HepG2 (cell line): ENCODE measurements around the gene NEK5. TPM values are rescaled to one million over a fixed set of nuclear protein-coding genes. Genes with fewer than 3 reads are reported as not detected.

Source experiments
- ATF6 ChIP-seq: sonication (generic); formaldehyde crosslinking; conservative IDR thresholded peaks from 2 replicates; pipeline ENCODE4 v1.4.0; 2020; ENCODE audit warnings: missing genetic modification reagents
- BCL3 ChIP-seq: sonication (generic); formaldehyde crosslinking; IDR thresholded peaks from 2 replicates; pipeline ENCODE4 v1.5.1; 2020; ENCODE audit warnings: mild to moderate bottlenecking, missing genetic modification reagents, moderate library complexity
- GLI4 ChIP-seq: sonication (generic); formaldehyde crosslinking; IDR thresholded peaks from 2 replicates; pipeline ENCODE4 v1.5.1; 2020; ENCODE audit warnings: missing genetic modification reagents, mild to moderate bottlenecking, moderate library complexity, borderline replicate concordance
- KLF12 ChIP-seq: sonication (generic); formaldehyde crosslinking; IDR thresholded peaks from 2 replicates; pipeline ENCODE4 v1.4.0; 2020; ENCODE audit warnings: missing genetic modification reagents, borderline replicate concordance
- NFATC3 ChIP-seq: sonication (generic); formaldehyde crosslinking; IDR thresholded peaks from 2 replicates; pipeline ENCODE4 v1.5.1; 2020; ENCODE audit warnings: mild to moderate bottlenecking, missing genetic modification reagents
- NFYC ChIP-seq: IDR thresholded peaks from 2 replicates; pipeline ENCODE4 v1.6.1; 2016; ENCODE audit warnings: missing genetic modification reagents, missing compliant biosample characterization
- PAXIP1 ChIP-seq: sonication (generic); formaldehyde crosslinking; conservative IDR thresholded peaks from 2 replicates; pipeline ENCODE4 v1.4.0; 2020; ENCODE audit warnings: mild to moderate bottlenecking, missing genetic modification reagents, moderate library complexity
- SIX4 ChIP-seq: sonication (generic); formaldehyde crosslinking; IDR thresholded peaks from 2 replicates; pipeline ENCODE4 v1.4.0; 2020; ENCODE audit warnings: missing genetic modification reagents
- TEAD2 ChIP-seq: sonication (generic); formaldehyde crosslinking; IDR thresholded peaks from 2 replicates; pipeline ENCODE4 v1.9.0; 2021; ENCODE audit warnings: missing genetic modification reagents
- TFE3 ChIP-seq: IDR thresholded peaks from 2 replicates; pipeline ENCODE4 v1.6.1; 2016
- ZHX1 ChIP-seq: sonication (generic); formaldehyde crosslinking; IDR thresholded peaks from 2 replicates; pipeline ENCODE4 v1.8.1; 2022; ENCODE audit warnings: low read depth, mild to moderate bottlenecking, missing genetic modification reagents
- ZNF30 ChIP-seq: sonication (generic); formaldehyde crosslinking; IDR thresholded peaks from 2 replicates; pipeline ENCODE4 v1.5.0; 2020; ENCODE audit warnings: mild to moderate bottlenecking, missing genetic modification reagents
- ZNF317 ChIP-seq: sonication (generic); formaldehyde crosslinking; IDR thresholded peaks from 2 replicates; pipeline ENCODE4 v1.5.0; 2020; ENCODE audit warnings: mild to moderate bottlenecking, missing genetic modification reagents
- ZNF552 ChIP-seq: sonication (generic); formaldehyde crosslinking; IDR thresholded peaks from 2 replicates; pipeline ENCODE4 v1.9.0; 2022; ENCODE audit warnings: missing genetic modification reagents, mild to moderate bottlenecking, borderline replicate concordance
- ZNF879 ChIP-seq: sonication (generic); formaldehyde crosslinking; IDR thresholded peaks from 2 replicates; pipeline ENCODE4 v1.8.1; 2023; ENCODE audit warnings: missing genetic modification reagents
- ZSCAN31 ChIP-seq: sonication (generic); formaldehyde crosslinking; IDR thresholded peaks from 2 replicates; pipeline ENCODE4 v1.5.0; 2020; ENCODE audit warnings: low read depth, mild to moderate bottlenecking, missing genetic modification reagents
- polyA plus RNA-seq, 8 experiments: library from polyadenylated mRNA; depleted of rRNA in 3 of 8; stranded (reverse) in 7 of 8; unstranded in 1 of 8; fragments of >200 nt; fragmentation: Illumina TruSeq in 4 of 8; extraction: Trizol in 4 of 8; gene quantifications; 2 replicates each; pipeline versions ENCODE4 v1.2.1 to v1.2.3, GENCODE V29; 2011 to 2016; ENCODE audit warnings: low read depth in 4 of 8, missing spikeins in 1 of 8, mixed read lengths in 1 of 8; ENCODE audit not compliant: insufficient read depth in 1 of 8
- total RNA-seq, 5 experiments: library from RNA; depleted of rRNA; stranded (reverse); fragments of >200 nt; fragmentation: Illumina TruSeq; extraction: Trizol; gene quantifications; 2 replicates each; pipeline ENCODE4 v1.2.3, GENCODE V29; 2016; ENCODE audit warnings: low read depth in 1 of 5

NEK5 gene
- total and polyA plus RNA-seq, 2 of the 13 experiments (the other 11 are each of a cell fraction or from before 2014, with no cell fraction given), result 0.12 to 0.22 TPM

- TF ChIP-seq NFYC (CRISPR knock-in tag) (0 out of 2 replicates have a peak, but pooled peaks have one; percentile 24), PAXIP1 (peak; percentile 30), TEAD2 (CRISPR knock-in tag) (peak; percentile 73; the same call in 1 of the 2 replicates), ZSCAN31 (peak; percentile 83), KLF12 (CRISPR knock-in tag) (peak; percentile 60; the same call in 1 of the 2 replicates), ZNF317 (CRISPR knock-in tag) (no peak), NFATC3 (CRISPR knock-in tag) (peak; percentile 87; the same call in 1 of the 2 replicates), ZNF552 (CRISPR knock-in tag) (peak; percentile 88), GLI4 (CRISPR knock-in tag) (peak; percentile 75; the same call in 1 of the 2 replicates), ATF6 (CRISPR knock-in tag) (no peak), ZHX1 (CRISPR knock-in tag) (no peak), SIX4 (CRISPR knock-in tag) (0 out of 2 replicates have a peak, but pooled peaks have one; percentile 13), ZNF30 (CRISPR knock-in tag) (peak; percentile 87; the same call in 1 of the 2 replicates), TFE3 (CRISPR knock-in tag) (peak; percentile 52; the same call in 1 of the 2 replicates), BCL3 (CRISPR knock-in tag) (peak; percentile 79), ZNF879 (CRISPR knock-in tag) (peak; percentile 85; the same call in 1 of the 2 replicates)
Measured at GRCh38 chr13:52159159-52159982, 30.5 kb upstream of the NEK5 start, which contains the start of gene NEK3 (continued).
